PFSK-1 (cell line): Measurements from ENCODE around the gene GTF2F2.

Source experiments
- FOXP2 ChIP-seq: optimal IDR thresholded peaks from 2 replicates; pipeline ENCODE3; 2011; ENCODE audit warnings: borderline replicate concordance, control low read depth, inconsistent platforms; ENCODE audit not compliant: insufficient read depth; ENCODE audit errors: extremely low read length, extremely low read depth
- POLR2AphosphoS5 ChIP-seq: IDR thresholded peaks from 2 replicates; pipeline ENCODE4 v1.6.1; 2012; ENCODE audit warnings: low read depth, mild to moderate bottlenecking, control low read depth, low read length, moderate library complexity
- SIN3A ChIP-seq: IDR thresholded peaks from 2 replicates; pipeline ENCODE4 v1.6.1; 2012; ENCODE audit warnings: mild to moderate bottlenecking, low read length, moderate library complexity, borderline replicate concordance; ENCODE audit not compliant: insufficient read depth
- TAF1 ChIP-seq: IDR thresholded peaks from 2 replicates; pipeline ENCODE4 v1.6.1; 2012; ENCODE audit warnings: low read length, control low read depth, borderline replicate concordance; ENCODE audit not compliant: insufficient read depth
- TF ChIP-seq, protein P1 (sequence below), 2 experiments: IDR thresholded peaks; 2 replicates each; pipeline versions ENCODE4 v1.6.1 to v1.8.0; 2011 to 2012; ENCODE audit warnings: low read depth in 2 of 2, low read length in 2 of 2, control low read depth in 1 of 2, inconsistent platforms in 1 of 2, mild to moderate bottlenecking in 1 of 2, moderate library complexity in 1 of 2; ENCODE audit not compliant: insufficient read depth in 1 of 2

Gene GTF2F2

DNA sequence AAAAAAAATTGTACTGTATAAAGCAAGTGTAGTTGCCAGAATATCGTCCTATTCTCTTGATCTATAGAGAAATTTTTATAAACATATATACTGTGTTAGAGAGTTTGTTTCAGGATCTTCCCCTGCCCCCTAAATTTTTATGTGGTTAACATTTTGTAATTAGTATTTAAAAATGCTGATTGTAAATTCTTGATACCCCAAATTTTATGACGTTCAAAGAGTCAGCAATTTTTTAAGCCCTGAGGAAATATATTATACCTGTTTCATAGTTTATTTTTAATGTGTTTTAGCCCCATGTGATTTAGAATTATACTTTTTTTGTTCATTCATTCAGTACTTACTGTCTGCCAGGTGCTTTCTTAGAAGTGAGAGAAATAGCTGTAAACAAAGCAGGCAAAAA lies 87.8 kb downstream of the GTF2F2 start:
- TF ChIP-seq SIN3A (no peak), POLR2AphosphoS5 (no peak), FOXP2 (no peak), TAF1 (no peak)
- TF ChIP-seq, protein P1, sequence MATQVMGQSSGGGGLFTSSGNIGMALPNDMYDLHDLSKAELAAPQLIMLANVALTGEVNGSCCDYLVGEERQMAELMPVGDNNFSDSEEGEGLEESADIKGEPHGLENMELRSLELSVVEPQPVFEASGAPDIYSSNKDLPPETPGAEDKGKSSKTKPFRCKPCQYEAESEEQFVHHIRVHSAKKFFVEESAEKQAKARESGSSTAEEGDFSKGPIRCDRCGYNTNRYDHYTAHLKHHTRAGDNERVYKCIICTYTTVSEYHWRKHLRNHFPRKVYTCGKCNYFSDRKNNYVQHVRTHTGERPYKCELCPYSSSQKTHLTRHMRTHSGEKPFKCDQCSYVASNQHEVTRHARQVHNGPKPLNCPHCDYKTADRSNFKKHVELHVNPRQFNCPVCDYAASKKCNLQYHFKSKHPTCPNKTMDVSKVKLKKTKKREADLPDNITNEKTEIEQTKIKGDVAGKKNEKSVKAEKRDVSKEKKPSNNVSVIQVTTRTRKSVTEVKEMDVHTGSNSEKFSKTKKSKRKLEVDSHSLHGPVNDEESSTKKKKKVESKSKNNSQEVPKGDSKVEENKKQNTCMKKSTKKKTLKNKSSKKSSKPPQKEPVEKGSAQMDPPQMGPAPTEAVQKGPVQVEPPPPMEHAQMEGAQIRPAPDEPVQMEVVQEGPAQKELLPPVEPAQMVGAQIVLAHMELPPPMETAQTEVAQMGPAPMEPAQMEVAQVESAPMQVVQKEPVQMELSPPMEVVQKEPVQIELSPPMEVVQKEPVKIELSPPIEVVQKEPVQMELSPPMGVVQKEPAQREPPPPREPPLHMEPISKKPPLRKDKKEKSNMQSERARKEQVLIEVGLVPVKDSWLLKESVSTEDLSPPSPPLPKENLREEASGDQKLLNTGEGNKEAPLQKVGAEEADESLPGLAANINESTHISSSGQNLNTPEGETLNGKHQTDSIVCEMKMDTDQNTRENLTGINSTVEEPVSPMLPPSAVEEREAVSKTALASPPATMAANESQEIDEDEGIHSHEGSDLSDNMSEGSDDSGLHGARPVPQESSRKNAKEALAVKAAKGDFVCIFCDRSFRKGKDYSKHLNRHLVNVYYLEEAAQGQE (IDR thresholded peaks at IDR 0.05; ENCODE audit: insufficient read depth in 1 of 2, low read depth in 2 of 2, low read length in 2 of 2): no peak

DNA sequence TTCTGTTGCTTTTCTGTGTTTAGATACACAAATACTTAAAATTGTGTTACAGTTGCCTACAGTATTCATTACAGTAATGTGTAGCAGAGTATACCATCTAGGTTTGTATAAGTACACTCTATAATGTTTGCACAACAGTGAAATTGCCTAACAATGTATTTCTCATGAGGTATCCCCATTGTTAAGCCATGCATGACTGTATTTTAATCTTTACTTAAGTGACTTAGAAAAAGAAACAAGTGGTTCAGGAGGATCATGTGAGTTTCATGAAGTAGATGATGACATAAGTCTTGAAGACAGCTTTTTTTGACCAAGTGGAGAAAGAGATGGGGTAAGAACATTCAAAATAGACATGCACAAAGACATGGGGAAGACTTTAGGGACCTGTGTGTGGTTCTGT lies 88.9 kb downstream of the GTF2F2 start:
- TF ChIP-seq SIN3A: no peak
- TF ChIP-seq, protein P1 (IDR thresholded peaks at IDR 0.05; ENCODE audit: insufficient read depth in 1 of 2, low read depth in 2 of 2, low read length in 2 of 2): no peak
- no peak for TF ChIP-seq TAF1
- TF ChIP-seq FOXP2: no peak
- no peak for TF ChIP-seq POLR2AphosphoS5

DNA sequence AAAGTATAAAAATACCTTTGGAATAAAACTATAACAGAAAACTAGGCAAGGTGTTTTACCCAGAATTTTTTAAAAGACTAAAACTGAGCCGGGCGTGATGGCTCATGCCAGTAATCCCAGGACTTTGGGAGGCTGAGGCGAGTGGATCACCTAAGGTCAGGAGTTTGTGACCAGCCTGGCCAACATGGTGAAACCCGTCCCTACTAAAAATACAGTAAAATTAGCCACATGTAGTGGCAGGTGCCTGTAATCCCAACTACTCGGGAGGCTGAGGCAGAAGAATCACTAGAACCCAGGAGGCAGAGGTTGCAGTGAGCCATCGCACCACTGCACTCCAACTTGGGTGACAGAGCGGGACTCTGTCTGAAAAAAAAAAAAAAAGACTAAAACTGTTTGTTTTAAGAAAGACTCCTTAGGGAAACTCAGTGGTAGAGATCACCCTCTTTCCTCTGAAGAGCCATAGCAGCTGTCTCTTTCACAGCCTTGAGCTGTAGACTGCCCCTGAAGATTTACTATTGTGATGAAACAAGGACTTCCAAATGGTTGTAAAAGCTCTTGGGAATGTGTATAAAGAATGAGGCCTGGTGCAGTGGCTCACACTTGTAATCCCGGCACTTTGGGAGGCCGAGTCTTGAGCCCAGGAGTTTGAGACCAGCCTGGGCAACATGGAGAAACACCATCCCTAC lies 95.2 kb downstream of the GTF2F2 start:
- TF ChIP-seq TAF1: no peak
- TF ChIP-seq, protein P1 (IDR thresholded peaks at IDR 0.05; ENCODE audit: insufficient read depth in 1 of 2, low read depth in 2 of 2, low read length in 2 of 2): no peak
- no peak for TF ChIP-seq SIN3A
- TF ChIP-seq FOXP2: no peak
- TF ChIP-seq POLR2AphosphoS5: no peak

DNA sequence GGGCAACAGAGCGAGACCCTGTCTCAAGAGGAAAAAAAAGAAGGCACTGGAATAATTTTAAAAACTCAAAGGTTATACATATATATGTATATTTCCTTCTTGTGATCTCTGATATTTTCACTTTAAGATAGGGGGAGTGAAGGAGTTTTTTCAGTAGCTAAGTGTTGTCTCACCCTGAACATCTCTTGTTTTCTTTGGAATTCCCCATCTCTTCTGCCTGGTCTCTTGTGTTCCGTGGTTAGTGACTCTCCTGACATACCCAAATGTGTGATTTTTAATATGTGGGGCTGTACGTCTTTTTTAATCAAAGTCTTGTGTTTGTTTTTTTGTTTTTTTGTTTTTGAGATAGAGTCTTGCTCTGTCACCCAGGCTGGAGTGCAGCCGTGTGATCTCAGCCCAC lies 95.9 kb downstream of the GTF2F2 start:
- no peak for TF ChIP-seq TAF1
- no peak for TF ChIP-seq FOXP2
- TF ChIP-seq SIN3A: no peak
- TF ChIP-seq, protein P1 (IDR thresholded peaks at IDR 0.05; ENCODE audit: insufficient read depth in 1 of 2, low read depth in 2 of 2, low read length in 2 of 2): no peak
- no peak for TF ChIP-seq POLR2AphosphoS5
